Neural progenitor cell (in vitro differentiated cells): ENCODE data around the gene RPS6KA2.

ENCODE experiments used
- EZH2 ChIP-seq: fragments of 200-600 bp; sonication (generic); IDR thresholded peaks from 2 replicates; pipeline ENCODE4 v1.6.1; 2017; ENCODE audit warnings: antibody characterized with exemption, mild to moderate bottlenecking, moderate library complexity
- TF ChIP-seq, protein P1 (sequence below): fragments of 200-600 bp; sonication (generic); IDR thresholded peaks from 2 replicates; pipeline ENCODE4 v1.5.1; 2017; ENCODE audit warnings: antibody characterized with exemption, mild to moderate bottlenecking

DNA sequence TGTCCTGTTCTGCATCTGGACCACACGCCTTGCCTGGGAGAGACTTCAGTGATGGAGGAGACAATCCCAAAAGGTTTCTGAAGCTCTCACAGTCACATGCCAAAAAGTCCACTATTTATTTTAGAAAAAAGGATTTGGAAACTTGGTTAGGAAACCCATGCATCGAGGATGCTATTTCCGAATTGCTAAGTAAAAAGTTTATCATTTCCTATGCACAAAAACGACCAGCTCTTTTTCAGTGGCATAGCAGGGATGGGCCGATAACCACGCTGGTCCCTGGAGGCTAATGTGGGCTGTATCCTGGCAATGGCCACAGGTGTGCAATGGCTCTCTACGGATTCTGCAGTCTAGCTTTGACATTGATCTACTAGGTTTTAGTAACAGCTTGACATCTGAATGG, 74.5 kb downstream of the RPS6KA2 start:
- TF ChIP-seq, protein P1, sequence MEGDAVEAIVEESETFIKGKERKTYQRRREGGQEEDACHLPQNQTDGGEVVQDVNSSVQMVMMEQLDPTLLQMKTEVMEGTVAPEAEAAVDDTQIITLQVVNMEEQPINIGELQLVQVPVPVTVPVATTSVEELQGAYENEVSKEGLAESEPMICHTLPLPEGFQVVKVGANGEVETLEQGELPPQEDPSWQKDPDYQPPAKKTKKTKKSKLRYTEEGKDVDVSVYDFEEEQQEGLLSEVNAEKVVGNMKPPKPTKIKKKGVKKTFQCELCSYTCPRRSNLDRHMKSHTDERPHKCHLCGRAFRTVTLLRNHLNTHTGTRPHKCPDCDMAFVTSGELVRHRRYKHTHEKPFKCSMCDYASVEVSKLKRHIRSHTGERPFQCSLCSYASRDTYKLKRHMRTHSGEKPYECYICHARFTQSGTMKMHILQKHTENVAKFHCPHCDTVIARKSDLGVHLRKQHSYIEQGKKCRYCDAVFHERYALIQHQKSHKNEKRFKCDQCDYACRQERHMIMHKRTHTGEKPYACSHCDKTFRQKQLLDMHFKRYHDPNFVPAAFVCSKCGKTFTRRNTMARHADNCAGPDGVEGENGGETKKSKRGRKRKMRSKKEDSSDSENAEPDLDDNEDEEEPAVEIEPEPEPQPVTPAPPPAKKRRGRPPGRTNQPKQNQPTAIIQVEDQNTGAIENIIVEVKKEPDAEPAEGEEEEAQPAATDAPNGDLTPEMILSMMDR: no peak
- TF ChIP-seq EZH2: no peak
